GF-D8 (cell line): ENCODE measurements around the gene TCF7L2.

ENCODE experiments used
- DNase-seq: peaks from one replicate; lab custom pipeline; 2025; lab: John Stamatoyannopoulos, UW

TCF7L2 gene

GRCh38 chr10:113178771-113179170 is 228.7 kb downstream of the TCF7L2 start:
- no peak for DNase-seq

GRCh38 chr10:113179265-113179664 is 229.2 kb downstream of the TCF7L2 start:
- no peak for DNase-seq

- DNase-seq, result no peak
Measured at GRCh38 chr10:113179966-113180365, 229.9 kb downstream of the TCF7L2 start.

GRCh38 chr10:113180401-113181154 is 230.5 kb downstream of the TCF7L2 start:
- no peak for DNase-seq

- DNase-seq, result no peak
Measured at GRCh38 chr10:113182154-113182553, 232.1 kb downstream of the TCF7L2 start.

GRCh38 chr10:113183573-113183972 is 233.5 kb downstream of the TCF7L2 start:
- no peak for DNase-seq

GRCh38 chr10:113187063-113187777 is 237.2 kb downstream of the TCF7L2 start:
- DNase-seq, result no peak

- DNase-seq, result no peak
Measured at GRCh38 chr10:113199459-113199858, 249.4 kb downstream of the TCF7L2 start.

GRCh38 chr10:113202011-113202410 is 252.0 kb downstream of the TCF7L2 start:
- DNase-seq, result no peak

- DNase-seq, result no peak
Measured at GRCh38 chr10:113207924-113208323, 257.9 kb downstream of the TCF7L2 start.

GRCh38 chr10:113213035-113213434 is 263.0 kb downstream of the TCF7L2 start:
- no peak for DNase-seq

GRCh38 chr10:113214331-113214730 is 264.3 kb downstream of the TCF7L2 start:
- DNase-seq, result no peak

- no peak for DNase-seq
Measured at GRCh38 chr10:113216102-113216501, 266.1 kb downstream of the TCF7L2 start.
